B cell (primary cell): ENCODE measurements around the gene SHB. TPM values are rescaled to one million over a fixed set of nuclear protein-coding genes. Genes with fewer than 3 reads are reported as not detected.

Experiments used
- ATAC-seq: fragments of 200-7000 bp; cut with Tn5 transposase; one replicate; pipeline ENCODE4 v1.10.0; 2021; ENCODE audit warnings: low read depth, mild to moderate bottlenecking, moderate number of reproducible peaks, moderate library complexity
- CTCF ChIA-PET: fragments of 350-600 bp; sonication (Branson Sonifier 250); formaldehyde crosslinking; loops from one replicate; lab custom pipeline; 2021; ENCODE audit warnings: antibody characterized with exemption, inconsistent platforms; lab: Charles Lee
- POLR2A ChIA-PET: fragments of 350-600 bp; sonication (Branson Sonifier 250); formaldehyde crosslinking; loops from one replicate; lab custom pipeline; 2021; ENCODE audit warnings: antibody characterized with exemption; lab: Charles Lee
- DNase-seq: peaks from one replicate; pipeline ENCODE4 v3.0.0; 2013
- H2AFZ ChIP-seq: 2 replicates; pipeline ENCODE4 v1.6.1; 2012; ENCODE audit warnings: mild to moderate bottlenecking, low read depth, low read length; ENCODE audit not compliant: insufficient read depth, poor library complexity, severe bottlenecking
- H3K27ac ChIP-seq, 2 donors: 1 replicate in 1 of 2; 2 replicates in 1 of 2; pipeline ENCODE4 v1.5.1; 2012 to 2013; ENCODE audit warnings: low read length in 2 of 2, mild to moderate bottlenecking in 2 of 2, moderate library complexity in 1 of 2
- H3K27me3 ChIP-seq, 4 experiments: fragments of 200-600 bp in 1 of 4; sonication (generic) in 1 of 4; replicated peaks in 1 of 4; 1 replicate in 2 of 4; 2 replicates in 2 of 4; pipeline versions ENCODE4 v1.6.1 to v1.7.0; 2013 to 2016; ENCODE audit warnings: low read length in 3 of 4, mild to moderate bottlenecking in 2 of 4, mixed read lengths in 1 of 4, moderate library complexity in 1 of 4; ENCODE audit not compliant: insufficient read depth in 4 of 4, control insufficient read depth in 3 of 4; ENCODE audit errors: control extremely low read depth in 1 of 4
- H3K36me3 ChIP-seq, 2 experiments: replicated peaks in 1 of 2; 1 replicate in 1 of 2; 2 replicates in 1 of 2; pipeline versions ENCODE4 v1.6.1 to v1.7.1; 2013; ENCODE audit warnings: low read length in 1 of 2; ENCODE audit not compliant: insufficient read depth in 2 of 2, control insufficient read depth in 1 of 2; ENCODE audit errors: control extremely low read depth in 1 of 2, extremely low read depth in 1 of 2
- H3K4me1 ChIP-seq, 2 donors: fragments of 200-600 bp in 1 of 2; sonication (generic) in 1 of 2; 1 replicate in 1 of 2; 2 replicates in 1 of 2; pipeline versions ENCODE4 v1.5.1 to v1.6.1; 2013 to 2017; ENCODE audit warnings: low read length in 2 of 2; ENCODE audit not compliant: control insufficient read depth in 2 of 2, insufficient read depth in 2 of 2
- H3K4me2 ChIP-seq: replicated peaks from 2 replicates; pipeline ENCODE3; 2012; ENCODE audit warnings: mild to moderate bottlenecking, low read depth, low read length; ENCODE audit not compliant: poor library complexity, severe bottlenecking
- H3K4me3 ChIP-seq, 5 experiments: fragments of 200-600 bp in 1 of 5; sonication (generic) in 1 of 5; 1 replicate in 3 of 5; 2 replicates in 2 of 5; pipeline versions ENCODE4 v1.5.1 to v1.7.0; 2011 to 2016; ENCODE audit warnings: low read length in 4 of 5, mild to moderate bottlenecking in 4 of 5, low read depth in 2 of 5, control low read depth in 1 of 5, moderate library complexity in 1 of 5; ENCODE audit not compliant: insufficient read depth in 1 of 5; ENCODE audit errors: control extremely low read depth in 1 of 5, extremely low read depth in 1 of 5
- H3K79me2 ChIP-seq: fragments of 200-600 bp; sonication (generic); one replicate; pipeline ENCODE4 v1.6.0; 2016; ENCODE audit warnings: low read length; ENCODE audit not compliant: control insufficient read depth, insufficient read depth
- H3K9ac ChIP-seq: fragments of 200-600 bp; sonication (generic); 2 replicates; pipeline ENCODE4 v1.6.1; 2017; ENCODE audit warnings: mild to moderate bottlenecking, low read length, moderate library complexity
- H3K9me3 ChIP-seq, 3 donors: one replicate each; pipeline versions ENCODE4 v1.6.1 to v1.7.1; 2013; ENCODE audit warnings: low read length in 2 of 3; ENCODE audit not compliant: control insufficient read depth in 2 of 3, insufficient read depth in 1 of 3; ENCODE audit errors: control extremely low read depth in 1 of 3
- H4K20me1 ChIP-seq: 2 replicates; pipeline ENCODE4 v1.6.0; 2012; ENCODE audit warnings: mild to moderate bottlenecking, low read length; ENCODE audit not compliant: insufficient read depth, control insufficient read depth, poor library complexity, severe bottlenecking
- H3K27ac Mint-ChIP-seq: one replicate; pipeline ENCODE4 v1.8.0; 2021; ENCODE audit warnings: mixed read lengths
- H3K27me3 Mint-ChIP-seq: one replicate; pipeline ENCODE4 v1.8.0; 2021; ENCODE audit warnings: mixed read lengths
- H3K4me1 Mint-ChIP-seq: one replicate; pipeline ENCODE4 v1.8.0; 2021; ENCODE audit warnings: mixed read lengths
- H3K4me3 Mint-ChIP-seq: one replicate; pipeline ENCODE4 v1.8.0; 2021; ENCODE audit warnings: mixed read lengths
- H3K9me3 Mint-ChIP-seq: one replicate; pipeline ENCODE4 v1.8.0; 2022; ENCODE audit warnings: mixed read lengths; ENCODE audit not compliant: insufficient read depth
- EZH2 ChIP-seq: IDR thresholded peaks from 2 replicates; pipeline ENCODE4 v1.6.1; 2012; ENCODE audit warnings: borderline replicate concordance, low read depth, mild to moderate bottlenecking, moderate library complexity, low read length; ENCODE audit not compliant: insufficient read depth, poor library complexity, severe bottlenecking
- WGBS: methylation state at CpG from one replicate; pipeline ENCODE4 v1.1.5; 2013; ENCODE audit warnings: missing lambda C conversion rate; ENCODE audit not compliant: insufficient coverage; 5-methylcytosine and 5-hydroxymethylcytosine counted together
- intact Hi-C: fragments of 100-400 bp; cut with micrococcal nuclease; formaldehyde crosslinking; loops from one replicate; pipeline ENCODE4 v1.10.0; 2022
- polyA plus RNA-seq: library from polyadenylated mRNA; depleted of rRNA; stranded (reverse); fragments of >200 nt; gene quantifications from 2 replicates; pipeline ENCODE4 v1.2.3, GENCODE V29; 2012
- total RNA-seq, 2 donors: library from RNA; stranded (reverse); fragments of 120-200 nt in 1 of 2; gene quantifications; 1 replicate in 1 of 2; 2 replicates in 1 of 2; pipeline versions ENCODE4 v1.2.3 to v1.2.4, GENCODE V29; 2013 to 2022
- TF ChIP-seq, protein P1 (sequence below): fragments of 200-600 bp; IDR thresholded peaks from one replicate; pipeline ENCODE4 v1.8.0; 2022; ENCODE audit warnings: antibody characterized with exemption, mild to moderate bottlenecking

SHB gene
- total and polyA plus RNA-seq, 2 donors (not counting 1 experiment from before 2014, with no cell fraction given) = 0.06 to 1.9 TPM

- Histone ChIP-seq H2AFZ (no peak overlapping the region), H3K9me3 (no peaks in the 10 kb centered on the region), H3K4me2 (no peak overlapping the region), H3K27me3 (peaks cover 0 to 2% (median 0%) of the 10 kb centered on the region in 4 experiments), H3K9ac (no peak overlapping the region), H3K36me3 (no peaks in the 10 kb centered on the region), H3K4me1 (no peaks in the 10 kb centered on the region), H3K4me3 (no peak overlapping the region), H4K20me1 (no peaks in the 10 kb centered on the region), H3K27ac (no peak overlapping the region), H3K79me2 (no peaks in the 10 kb centered on the region)
- DNase-seq (no peak), ATAC-seq (no peak)
- H3K4me3 Mint-ChIP-seq = no peak overlapping the region
- 100% methylated on average over 1 of the region's 1 CpG for WGBS
- ChIA-PET CTCF (no interaction called here), POLR2A (no interaction called here)
- TF ChIP-seq, protein P1, sequence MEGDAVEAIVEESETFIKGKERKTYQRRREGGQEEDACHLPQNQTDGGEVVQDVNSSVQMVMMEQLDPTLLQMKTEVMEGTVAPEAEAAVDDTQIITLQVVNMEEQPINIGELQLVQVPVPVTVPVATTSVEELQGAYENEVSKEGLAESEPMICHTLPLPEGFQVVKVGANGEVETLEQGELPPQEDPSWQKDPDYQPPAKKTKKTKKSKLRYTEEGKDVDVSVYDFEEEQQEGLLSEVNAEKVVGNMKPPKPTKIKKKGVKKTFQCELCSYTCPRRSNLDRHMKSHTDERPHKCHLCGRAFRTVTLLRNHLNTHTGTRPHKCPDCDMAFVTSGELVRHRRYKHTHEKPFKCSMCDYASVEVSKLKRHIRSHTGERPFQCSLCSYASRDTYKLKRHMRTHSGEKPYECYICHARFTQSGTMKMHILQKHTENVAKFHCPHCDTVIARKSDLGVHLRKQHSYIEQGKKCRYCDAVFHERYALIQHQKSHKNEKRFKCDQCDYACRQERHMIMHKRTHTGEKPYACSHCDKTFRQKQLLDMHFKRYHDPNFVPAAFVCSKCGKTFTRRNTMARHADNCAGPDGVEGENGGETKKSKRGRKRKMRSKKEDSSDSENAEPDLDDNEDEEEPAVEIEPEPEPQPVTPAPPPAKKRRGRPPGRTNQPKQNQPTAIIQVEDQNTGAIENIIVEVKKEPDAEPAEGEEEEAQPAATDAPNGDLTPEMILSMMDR = no peak
- TF ChIP-seq EZH2 = no peak
- peaks cover 2% of the 10 kb centered on the region for H3K9me3 Mint-ChIP-seq
- H3K27ac Mint-ChIP-seq = no peak overlapping the region
- peaks cover 27% of the 10 kb centered on the region for H3K27me3 Mint-ChIP-seq
- intact Hi-C loops = no loop called here
- H3K4me1 Mint-ChIP-seq = no peaks in the 10 kb centered on the region
Observed at GRCh38 chr9:38112456-38112855, 43.4 kb upstream of the SHB start.

DNA sequence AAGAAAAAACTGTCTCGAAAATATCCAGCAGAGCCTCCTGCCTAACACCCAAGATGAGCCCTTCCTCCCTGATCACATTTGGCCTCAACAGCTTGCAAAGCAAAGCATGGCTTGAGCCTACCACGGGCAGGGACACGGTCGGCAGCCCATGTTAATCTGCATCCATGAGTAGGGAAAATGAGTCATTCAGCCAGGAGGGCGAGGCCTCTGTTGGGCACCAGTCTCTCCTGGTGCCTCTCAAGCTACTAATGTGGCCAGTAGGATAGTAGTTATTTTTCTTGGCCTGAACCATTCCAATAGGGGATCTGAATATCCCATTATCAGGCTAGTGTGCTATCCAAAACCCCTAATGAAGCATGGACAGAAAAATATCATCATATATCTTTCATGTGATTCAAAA is 43.0 kb upstream of the SHB start:
- TF ChIP-seq, protein P1 = no peak
- TF ChIP-seq EZH2 = no peak
- Mint-ChIP-seq H3K27ac (no peak overlapping the region), H3K4me3 (no peak overlapping the region), H3K27me3 (peaks cover 27% of the 10 kb centered on the region), H3K4me1 (no peaks in the 10 kb centered on the region), H3K9me3 (peaks cover 2% of the 10 kb centered on the region)
- Histone ChIP-seq H3K79me2 (no peaks in the 10 kb centered on the region), H3K4me2 (no peak overlapping the region), H3K4me1 (no peaks in the 10 kb centered on the region), H3K27me3 (peaks cover 0 to 2% (median 0%) of the 10 kb centered on the region in 4 experiments), H3K9ac (no peak overlapping the region), H2AFZ (no peak overlapping the region), H3K27ac (no peak overlapping the region), H3K9me3 (no peaks in the 10 kb centered on the region), H3K36me3 (no peaks in the 10 kb centered on the region), H3K4me3 (no peak overlapping the region), H4K20me1 (no peaks in the 10 kb centered on the region)
- ChIA-PET CTCF (no interaction called here), POLR2A (no interaction called here)
- intact Hi-C loops = no loop called here
- 80% methylated on average over 1 of the region's 5 CpGs for WGBS
- ATAC-seq = no peak
- no peak for DNase-seq
